ENCODE results near the gene TMEM247. TPM values are rescaled to one million over a fixed set of nuclear protein-coding genes. Genes with fewer than 3 reads are reported as not detected.

TMEM247 gene
- total and polyA plus RNA-seq, 2 of the 8 experiments (the other 6 are each of a cell fraction or from before 2014, with no cell fraction given) = not detected

DNA sequence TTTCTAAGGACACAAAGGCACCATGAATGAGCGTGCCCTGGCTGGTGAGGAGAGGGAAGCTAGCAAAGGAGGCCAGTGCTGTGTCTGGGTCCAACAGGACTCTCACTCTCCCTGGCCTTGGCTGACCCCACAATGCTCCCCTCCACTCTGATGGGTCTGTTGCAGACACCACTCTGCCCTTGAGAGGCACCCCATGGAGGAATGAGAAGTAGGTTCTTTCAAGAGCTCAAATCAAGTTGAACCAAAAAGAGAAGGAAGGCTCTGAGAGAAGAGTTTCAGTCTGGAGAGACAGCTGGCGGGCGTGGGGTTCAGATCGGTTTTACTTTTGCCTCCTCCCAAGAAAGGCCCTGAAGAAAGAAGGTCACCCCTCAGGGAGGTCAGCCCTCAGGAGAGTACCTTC is 18.4 kb downstream of the TMEM247 start (continued):
- TF ChIP-seq GABPA (IDR thresholded peaks at IDR 0.05; ENCODE audit: borderline replicate concordance, insufficient read depth, low read length) (no peak), JUND (IDR thresholded peaks at IDR 0.05; ENCODE audit: low read length) (no peak), RXRA (IDR thresholded peaks at IDR 0.05; ENCODE audit: insufficient read depth, low read depth, low read length) (no peak), TAF7 (optimal IDR thresholded peaks at IDR 0.05; ENCODE audit: borderline replicate concordance, low read depth, low read length) (no peak), SIRT6 (IDR thresholded peaks at IDR 0.05; ENCODE audit: low read length) (no peak), SP2 (IDR thresholded peaks at IDR 0.05; ENCODE audit: low read length) (no peak), EGR1 (IDR thresholded peaks at IDR 0.05; ENCODE audit: borderline replicate concordance, low read depth, low read length) (no peak)

Measured in H1 (cell line).